GM12878 (cell line): ENCODE results near the gene CD33. TPM values are rescaled to one million over a fixed set of nuclear protein-coding genes. Genes with fewer than 3 reads are reported as not detected.

ENCODE experiments used
- ATAC-seq: fragments of 200-7000 bp; cut with Tn5 transposase; 3 replicates; pipeline ENCODE4 v1.9.1; 2020; ENCODE audit warnings: mild to moderate bottlenecking, moderate library complexity
- BruUV-seq: library from RNA; stranded (reverse); fragments of 400-500 nt; replicated peaks from 2 replicates; lab custom pipeline; 2021; lab: Mats Ljungman, UMichigan
- CTCF ChIA-PET: fragments of 300-600 bp; sonication (Branson Sonifier 250); formaldehyde crosslinking; extraction: SDS; loops from one replicate; lab custom pipeline; 2021; ENCODE audit warnings: inconsistent platforms; lab: Yijun Ruan, JAX
- POLR2A ChIA-PET: fragments of 350-600 bp; formaldehyde crosslinking; extraction: SDS; loops from one replicate; lab custom pipeline; 2021; ENCODE audit warnings: inconsistent platforms; lab: Charles Lee
- RAD21 ChIA-PET: fragments of 300-600 bp; sonication (Branson Sonifier 250); formaldehyde crosslinking; loops from one replicate; lab custom pipeline; 2023; ENCODE audit warnings: antibody characterized with exemption; ENCODE audit not compliant: unreplicated experiment; lab: Charles Lee
- SMC1A ChIA-PET: fragments of 300-600 bp; sonication (Branson Sonifier 250); formaldehyde crosslinking; loops from one replicate; lab custom pipeline; 2023; ENCODE audit not compliant: unreplicated experiment, uncharacterized antibody; lab: Charles Lee
- DNase-seq: peaks from one replicate; pipeline ENCODE4 v3.0.0-alpha.2; 2011; ENCODE audit warnings: low read depth, low spot score
- FAIRE-seq: peaks from 3 replicates; lab custom pipeline; 2011; peaks lifted over from hg19 to GRCh38; lab: Jason Lieb, UNC
- H2AFZ ChIP-seq: 2 replicates; pipeline ENCODE4 v1.6.0; 2011; ENCODE audit warnings: low read depth, low read length, control low read depth; ENCODE audit not compliant: control insufficient read depth
- H3K27ac ChIP-seq: 2 replicates; pipeline ENCODE4 v1.5.1; 2011; ENCODE audit warnings: control low read depth; ENCODE audit not compliant: control insufficient read depth, insufficient read depth
- H3K27me3 ChIP-seq, 2 experiments: replicated peaks in 1 of 2; 2 replicates each; pipeline versions ENCODE4 v1.6.0 to v1.6.1; 2011; ENCODE audit warnings: low read length in 1 of 2; ENCODE audit not compliant: control insufficient read depth in 2 of 2, insufficient read depth in 2 of 2
- H3K36me3 ChIP-seq, 2 experiments: 2 replicates each; pipeline ENCODE4 v1.5.1; 2011; ENCODE audit warnings: low read length in 1 of 2; ENCODE audit not compliant: control insufficient read depth in 2 of 2, insufficient read depth in 2 of 2
- H3K4me1 ChIP-seq: 2 replicates; pipeline ENCODE4 v1.6.1; 2011; ENCODE audit warnings: mild to moderate bottlenecking, low read length, moderate library complexity, mixed read lengths; ENCODE audit not compliant: control insufficient read depth, insufficient read depth
- H3K4me2 ChIP-seq: 2 replicates; pipeline ENCODE4 v1.6.0; 2011; ENCODE audit warnings: control low read depth; ENCODE audit not compliant: control insufficient read depth, insufficient read depth
- H3K4me3 ChIP-seq: fragments of 200-600 bp; sonication (generic); 2 replicates; pipeline ENCODE4 v1.5.1; 2016
- H3K79me2 ChIP-seq: 2 replicates; pipeline ENCODE4 v1.6.0; 2011; ENCODE audit warnings: low read length; ENCODE audit not compliant: control insufficient read depth, insufficient read depth
- H3K9ac ChIP-seq: 2 replicates; pipeline ENCODE4 v1.8.0; 2011; ENCODE audit warnings: low read length, control low read depth, mixed read lengths; ENCODE audit not compliant: control insufficient read depth, insufficient read depth
- H3K9me3 ChIP-seq: replicated peaks from 3 replicates; pipeline ENCODE4 v1.5.1; 2011; ENCODE audit warnings: mild to moderate bottlenecking, low read length; ENCODE audit not compliant: control insufficient read depth, insufficient read depth
- H4K20me1 ChIP-seq: 2 replicates; pipeline ENCODE4 v1.6.0; 2011; ENCODE audit not compliant: control insufficient read depth, insufficient read depth
- BCL11A ChIP-seq: IDR thresholded peaks from 2 replicates; pipeline ENCODE4 v1.6.1; 2011; ENCODE audit warnings: low read depth, low read length
- EP300 ChIP-seq, 2 experiments: fragments of 150-350 bp in 1 of 2; IDR thresholded peaks; 2 replicates each; pipeline ENCODE4 v1.6.1; 2011 to 2012; ENCODE audit warnings: low read depth in 2 of 2, low read length in 2 of 2, borderline replicate concordance in 1 of 2, improper control_type of control experiment in 1 of 2, inconsistent platforms in 1 of 2; ENCODE audit not compliant: control insufficient read depth in 1 of 2
- FOS ChIP-seq: IDR thresholded peaks from 3 replicates; pipeline ENCODE4 v1.6.1; 2011; ENCODE audit warnings: borderline replicate concordance; ENCODE audit not compliant: insufficient read length; ENCODE audit errors: extremely low read depth
- FOXM1 ChIP-seq: IDR thresholded peaks from 2 replicates; pipeline ENCODE4 v1.6.1; 2012; ENCODE audit warnings: low read depth, mild to moderate bottlenecking, inconsistent platforms, low read length, moderate library complexity
- JUNB ChIP-seq: IDR thresholded peaks from 2 replicates; pipeline ENCODE4 v1.6.1; 2016; ENCODE audit warnings: antibody characterized with exemption, mild to moderate bottlenecking
- NFIC ChIP-seq: IDR thresholded peaks from 2 replicates; pipeline ENCODE4 v1.6.1; 2012; ENCODE audit warnings: low read depth, mild to moderate bottlenecking, inconsistent platforms, low read length, moderate library complexity
- NFYB ChIP-seq: IDR thresholded peaks from 2 replicates; pipeline ENCODE4 v1.6.1; 2011; ENCODE audit warnings: low read depth, mild to moderate bottlenecking, low read length, improper control_type of control experiment, moderate library complexity; ENCODE audit not compliant: insufficient read depth
- NR2F1 ChIP-seq: fragments of 450-650 bp; conservative IDR thresholded peaks from 2 replicates; pipeline ENCODE4 v1.6.1; 2017; ENCODE audit warnings: mild to moderate bottlenecking
- PAX8 ChIP-seq: fragments of 450-650 bp; IDR thresholded peaks from 2 replicates; pipeline ENCODE4 v1.6.1; 2017; ENCODE audit warnings: mild to moderate bottlenecking, moderate library complexity
- PKNOX1 ChIP-seq: fragments of 450-650 bp; IDR thresholded peaks from 2 replicates; pipeline ENCODE4 v1.6.1; 2016; ENCODE audit warnings: mild to moderate bottlenecking
- SIX5 ChIP-seq: IDR thresholded peaks from 2 replicates; pipeline ENCODE4 v1.6.1; 2011; ENCODE audit warnings: mild to moderate bottlenecking, low read depth, low read length, moderate library complexity; ENCODE audit not compliant: severe bottlenecking
- SMC3 ChIP-seq: IDR thresholded peaks from 2 replicates; pipeline ENCODE4 v1.6.1; 2011; ENCODE audit warnings: low read length, improper control_type of control experiment, borderline replicate concordance
- ZNF384 ChIP-seq: IDR thresholded peaks from 2 replicates; pipeline ENCODE4 v1.6.1; 2012; ENCODE audit warnings: low read depth, mild to moderate bottlenecking, low read length, improper control_type of control experiment, borderline replicate concordance
- WGBS: methylation state at CpG from one replicate; pipeline ENCODE4 v1.1.6; 2016; ENCODE audit warnings: low lambda C conversion rate; ENCODE audit not compliant: insufficient replicate concordance, insufficient coverage; ENCODE audit errors: missing lambda C conversion rate; 5-methylcytosine and 5-hydroxymethylcytosine counted together
- in situ Hi-C: fragments of 300-500 bp; cut with MboI; formaldehyde crosslinking; loops from 9 replicates; pipeline ENCODE4 v1.14.3; 2018; ENCODE audit warnings: mixed read lengths
- intact Hi-C: fragments of 100-400 bp; cut with micrococcal nuclease; formaldehyde crosslinking; loops from one replicate; pipeline ENCODE4 v1.14.2; 2022; ENCODE audit not compliant: unreplicated experiment
- polyA plus RNA-seq, 11 experiments: library from polyadenylated mRNA; depleted of rRNA in 4 of 11; unstranded in 6 of 11; stranded (reverse) in 5 of 11; fragments of >200 nt; fragmentation: Nextera tagmentation in 4 of 11; fragmentation: Illumina TruSeq in 1 of 11; extraction: Ambion mirVana in 4 of 11; extraction: Trizol in 1 of 11; gene quantifications; 1 replicate in 1 of 11; 2 replicates in 10 of 11; pipeline versions ENCODE4 v1.2.1 to v1.2.3, GENCODE V29; 2011 to 2016; ENCODE audit warnings: inconsistent platforms in 2 of 11, missing spikeins in 2 of 11, low read depth in 1 of 11
- total RNA-seq, 4 experiments: library from RNA; depleted of rRNA in 3 of 4; stranded (reverse); fragments of >200 nt in 3 of 4; fragmentation: Illumina TruSeq in 1 of 4; extraction: Trizol in 1 of 4; gene quantifications; 2 replicates each; pipeline versions ENCODE4 v1.2.1 to v1.2.3, GENCODE V29; 2013 to 2021

The CD33 gene
- total and polyA plus RNA-seq, 10 of the 15 experiments (the other 5 are each of a cell fraction or from before 2014, with no cell fraction given) = 0.29 to 17.9 (median 0.72) TPM; not detected in 1

- RAD21 ChIA-PET = no interaction called here
- Histone ChIP-seq H3K79me2 (no peaks in the 10 kb centered on the region), H3K27me3 (no peaks in the 10 kb centered on the region), H4K20me1 (no peaks in the 10 kb centered on the region), H3K4me3 (no peak within 1 kb of the TSS), H3K4me1 (no peaks in the 10 kb centered on the region), H3K9me3 (no peaks in the 10 kb centered on the region; the same call in 2 of the 3 replicates), H3K9ac (no peak within 1 kb of the TSS), H3K27ac (no peak within 1 kb of the TSS), H3K36me3 (no peaks in the 10 kb centered on the region), H3K4me2 (no peak within 1 kb of the TSS), H2AFZ (no peak within 1 kb of the TSS)
- ATAC-seq (no peak), DNase-seq (no peak), FAIRE-seq (no peak)
- in situ Hi-C loops = no loop called here
- CTCF ChIA-PET = interaction anchor here (1.2 kb wide), 1 partner anchor 93 kb away, joined by 3 read pairs; no protein-coding TSS in a partner anchor
- WGBS = 69% methylated on average over 23 of the region's 23 CpGs
- POLR2A ChIA-PET = no interaction called here
- BruUV-seq = no TSS peak
- TF ChIP-seq NFYB = 0 out of 2 replicates have a peak, but pooled peaks have one; percentile 26
- 0 out of 2 replicates have a peak, but pooled peaks have one; percentile 10 for TF ChIP-seq PKNOX1
- no peak for TF ChIP-seq SMC3
- TF ChIP-seq FOXM1 = no peak
- intact Hi-C loops = no loop called here
- SMC1A ChIA-PET = interaction anchor here (1.7 kb wide), 1 partner anchor 17 kb away, joined by 3 read pairs; no protein-coding TSS in a partner anchor
Observed at GRCh38 chr19:51250786-51251467, 26.0 kb downstream of the CD33 start, which contains the start of gene SIGLECL1. Gene SIGLECL1 (plus strand): TSS chr19:51251080. CDS start chr19:51264073, 12,993 bp downstream.

- POLR2A ChIA-PET = no interaction called here
- no peak overlapping the region for H2AFZ ChIP-seq
- no peaks in the 10 kb centered on the region for H3K4me1 ChIP-seq
- intact Hi-C loops = no loop called here
- no peaks in the 10 kb centered on the region for H3K79me2 ChIP-seq
- in situ Hi-C loops = no loop called here
- no peaks in the 10 kb centered on the region; the same call in 2 of the 3 replicates for H3K9me3 ChIP-seq
- H4K20me1 ChIP-seq = no peaks in the 10 kb centered on the region
- no peak for DNase-seq
- SMC1A ChIA-PET = no interaction called here
- H3K27ac ChIP-seq = no peak overlapping the region
- 12% methylated on average over 9 of the region's 9 CpGs for WGBS
- peak; percentile 47 for ATAC-seq
- H3K4me2 ChIP-seq = no peak overlapping the region
- no peak overlapping the region for H3K4me3 ChIP-seq
- CTCF ChIA-PET = no interaction called here
- no peak for FAIRE-seq
- H3K9ac ChIP-seq = no peak overlapping the region
- RAD21 ChIA-PET = no interaction called here
- no peaks in the 10 kb centered on the region for H3K36me3 ChIP-seq
- no peaks in the 10 kb centered on the region for H3K27me3 ChIP-seq
- BruUV-seq = no TSS peak
- TF ChIP-seq PAX8 (no peak), NFIC (0 out of 2 replicates have a peak, but pooled peaks have one; percentile 20), FOS (no peak), ZNF384 (no peak), NR2F1 (peak; percentile 71; the same call in 1 of the 2 replicates), JUNB (peak; percentile 48), SIX5 (no peak), EP300 (IDR thresholded peaks at IDR 0.05; ENCODE audit: borderline replicate concordance in 1 of 2, control insufficient read depth in 1 of 2, low read depth in 2 of 2, low read length in 2 of 2) (no peak), BCL11A (peak; percentile 24; the same call in 1 of the 2 replicates)
Observed at GRCh38 chr19:51251468-51251820, 26.6 kb downstream of the CD33 start.
